Measurements from ENCODE around the gene SLC19A1. TPM values are rescaled to one million over a fixed set of nuclear protein-coding genes. Genes with fewer than 3 reads are reported as not detected.

The SLC19A1 gene
- polyA plus RNA-seq, 1 experiment, result 8.1 TPM

DNA sequence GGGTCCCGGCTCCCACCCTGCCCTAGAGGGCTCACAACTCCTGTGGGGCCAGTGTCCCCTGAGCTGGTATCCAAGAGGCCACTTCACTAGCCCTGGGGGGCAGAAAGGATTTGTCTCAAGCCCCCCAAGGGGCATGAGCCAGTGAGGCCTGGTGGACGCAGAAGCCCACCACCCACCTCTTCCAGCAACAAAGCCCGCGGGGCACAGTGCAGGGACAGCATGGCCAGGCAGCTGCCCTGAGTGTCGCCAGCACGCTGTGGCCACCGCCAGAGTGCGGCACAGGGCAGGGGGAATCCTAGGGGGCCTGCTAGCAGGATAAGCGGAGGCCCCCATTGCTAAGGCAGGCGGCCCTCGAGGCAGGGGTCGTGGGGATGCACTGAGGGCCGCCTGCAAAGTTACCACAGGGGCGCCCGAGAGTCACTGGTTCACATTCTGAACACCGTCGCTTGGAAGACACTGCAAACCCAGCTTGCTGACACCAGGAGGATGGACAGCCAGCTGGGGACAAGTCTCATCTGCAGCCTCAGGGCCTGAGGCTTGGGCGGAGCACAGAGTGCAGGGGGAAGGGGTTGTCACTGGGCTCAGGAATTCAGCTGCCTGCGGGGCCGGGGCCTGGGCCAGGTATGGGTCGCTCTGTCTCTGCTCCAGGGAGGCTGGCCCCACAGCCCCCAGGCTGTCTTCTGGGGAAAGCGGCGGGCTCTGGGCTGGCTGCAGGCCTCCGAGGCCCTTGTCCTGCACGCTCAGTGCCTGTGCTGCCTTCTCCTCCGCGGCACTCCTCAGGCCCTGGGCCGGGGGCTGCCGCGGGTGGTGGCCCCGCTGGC lies 26.8 kb downstream of the SLC19A1 start:
- Histone ChIP-seq H3K4me3 (ENCODE audit: low read depth, low read length) (no peak overlapping the region), H3K36me3 (ENCODE audit: control insufficient read depth, insufficient read depth, low read length) (peaks cover 3% of the 10 kb centered on the region; the same call in 1 of the 2 replicates), H3K27me3 (ENCODE audit: control insufficient read depth, insufficient read depth, low read length) (no peaks in the 10 kb centered on the region)
- ChIA-PET CTCF (no interaction called here), POLR2A (no interaction called here)
- no peak for DNase-seq (ENCODE audit: low read depth)
- TF ChIP-seq, protein P1, sequence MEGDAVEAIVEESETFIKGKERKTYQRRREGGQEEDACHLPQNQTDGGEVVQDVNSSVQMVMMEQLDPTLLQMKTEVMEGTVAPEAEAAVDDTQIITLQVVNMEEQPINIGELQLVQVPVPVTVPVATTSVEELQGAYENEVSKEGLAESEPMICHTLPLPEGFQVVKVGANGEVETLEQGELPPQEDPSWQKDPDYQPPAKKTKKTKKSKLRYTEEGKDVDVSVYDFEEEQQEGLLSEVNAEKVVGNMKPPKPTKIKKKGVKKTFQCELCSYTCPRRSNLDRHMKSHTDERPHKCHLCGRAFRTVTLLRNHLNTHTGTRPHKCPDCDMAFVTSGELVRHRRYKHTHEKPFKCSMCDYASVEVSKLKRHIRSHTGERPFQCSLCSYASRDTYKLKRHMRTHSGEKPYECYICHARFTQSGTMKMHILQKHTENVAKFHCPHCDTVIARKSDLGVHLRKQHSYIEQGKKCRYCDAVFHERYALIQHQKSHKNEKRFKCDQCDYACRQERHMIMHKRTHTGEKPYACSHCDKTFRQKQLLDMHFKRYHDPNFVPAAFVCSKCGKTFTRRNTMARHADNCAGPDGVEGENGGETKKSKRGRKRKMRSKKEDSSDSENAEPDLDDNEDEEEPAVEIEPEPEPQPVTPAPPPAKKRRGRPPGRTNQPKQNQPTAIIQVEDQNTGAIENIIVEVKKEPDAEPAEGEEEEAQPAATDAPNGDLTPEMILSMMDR (IDR thresholded peaks at IDR 0.05; ENCODE audit: insufficient read depth, low read depth, low read length), result no peak

DNA sequence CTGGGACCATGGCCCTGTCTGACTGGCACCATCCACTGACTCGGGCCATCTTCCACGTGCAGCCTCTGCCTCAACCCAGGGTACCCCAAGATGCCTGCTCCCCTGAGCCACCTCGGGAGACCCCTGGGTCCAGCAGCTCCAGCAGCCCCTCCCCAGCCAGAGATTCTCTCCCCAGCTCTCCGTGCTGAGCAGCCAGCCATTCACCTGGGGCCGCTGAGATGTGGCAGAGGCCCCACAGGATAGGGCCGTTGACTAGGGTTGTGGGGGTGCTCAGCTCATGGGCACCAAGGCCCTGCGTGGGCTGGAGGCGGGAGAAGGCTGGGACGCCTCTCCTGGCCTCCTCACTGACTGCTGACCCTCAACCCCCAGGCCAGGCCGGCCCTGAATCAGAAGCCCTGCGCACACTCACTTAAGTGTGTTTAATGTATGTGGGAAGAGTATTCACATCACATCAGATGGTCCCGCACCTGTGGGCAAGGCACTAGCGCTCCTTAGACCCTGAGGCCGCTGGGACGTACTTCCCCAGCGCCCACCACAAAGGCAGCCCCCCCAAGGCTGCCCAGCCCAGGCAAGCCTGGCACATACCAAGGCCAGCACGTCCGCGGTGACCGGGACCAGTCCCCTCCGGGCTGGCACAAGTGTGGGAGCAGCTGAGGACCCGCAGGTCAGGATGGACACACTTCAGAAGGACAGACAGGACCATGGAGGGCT lies 27.8 kb downstream of the SLC19A1 start:
- DNase-seq (ENCODE audit: low read depth), result no peak
- CTCF ChIA-PET, result no interaction called here
- Histone ChIP-seq H3K36me3 (ENCODE audit: control insufficient read depth, insufficient read depth, low read length) (peaks cover 3% of the 10 kb centered on the region; the same call in 1 of the 2 replicates), H3K27me3 (ENCODE audit: control insufficient read depth, insufficient read depth, low read length) (no peaks in the 10 kb centered on the region), H3K4me3 (ENCODE audit: low read depth, low read length) (no peak overlapping the region)
- TF ChIP-seq, protein P1 (IDR thresholded peaks at IDR 0.05; ENCODE audit: insufficient read depth, low read depth, low read length), result no peak
- POLR2A ChIA-PET, result no interaction called here

DNA sequence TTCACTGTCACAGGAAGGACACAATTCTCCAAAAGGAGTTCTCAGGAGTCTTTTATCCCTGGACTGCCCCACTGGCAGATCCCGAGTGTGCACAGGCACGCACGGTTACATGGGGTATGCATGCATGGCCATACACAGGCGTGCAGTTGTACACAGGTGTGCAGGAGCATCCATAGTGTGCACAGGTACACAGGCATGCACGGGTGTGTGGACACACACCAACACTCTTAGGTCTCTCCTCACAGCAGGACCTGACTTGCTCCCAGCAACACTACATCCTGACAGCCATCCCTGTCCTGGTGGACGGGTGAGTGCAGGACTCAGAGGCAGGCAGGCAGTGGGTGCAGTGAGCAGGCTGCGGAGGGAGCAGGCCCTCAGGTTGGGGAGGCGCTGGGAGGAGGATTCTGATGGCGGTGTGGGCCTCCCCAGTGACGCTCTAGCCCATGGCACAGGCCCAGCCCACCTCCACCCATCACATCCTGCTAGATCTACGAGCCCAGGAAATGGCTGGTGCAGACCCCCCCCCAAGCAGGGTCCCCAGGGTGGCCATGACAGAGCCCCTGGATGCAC lies 28.4 kb downstream of the SLC19A1 start:
- no peak overlapping the region for H3K4me3 ChIP-seq (ENCODE audit: low read depth, low read length)
- DNase-seq (ENCODE audit: low read depth), result no peak
- ChIA-PET CTCF (no interaction called here), POLR2A (no interaction called here)
- H3K27me3 ChIP-seq (ENCODE audit: control insufficient read depth, insufficient read depth, low read length), result no peaks in the 10 kb centered on the region
- peaks cover 3% of the 10 kb centered on the region; the same call in 1 of the 2 replicates for H3K36me3 ChIP-seq (ENCODE audit: control insufficient read depth, insufficient read depth, low read length)
- TF ChIP-seq, protein P1 (IDR thresholded peaks at IDR 0.05; ENCODE audit: insufficient read depth, low read depth, low read length), result no peak

DNA sequence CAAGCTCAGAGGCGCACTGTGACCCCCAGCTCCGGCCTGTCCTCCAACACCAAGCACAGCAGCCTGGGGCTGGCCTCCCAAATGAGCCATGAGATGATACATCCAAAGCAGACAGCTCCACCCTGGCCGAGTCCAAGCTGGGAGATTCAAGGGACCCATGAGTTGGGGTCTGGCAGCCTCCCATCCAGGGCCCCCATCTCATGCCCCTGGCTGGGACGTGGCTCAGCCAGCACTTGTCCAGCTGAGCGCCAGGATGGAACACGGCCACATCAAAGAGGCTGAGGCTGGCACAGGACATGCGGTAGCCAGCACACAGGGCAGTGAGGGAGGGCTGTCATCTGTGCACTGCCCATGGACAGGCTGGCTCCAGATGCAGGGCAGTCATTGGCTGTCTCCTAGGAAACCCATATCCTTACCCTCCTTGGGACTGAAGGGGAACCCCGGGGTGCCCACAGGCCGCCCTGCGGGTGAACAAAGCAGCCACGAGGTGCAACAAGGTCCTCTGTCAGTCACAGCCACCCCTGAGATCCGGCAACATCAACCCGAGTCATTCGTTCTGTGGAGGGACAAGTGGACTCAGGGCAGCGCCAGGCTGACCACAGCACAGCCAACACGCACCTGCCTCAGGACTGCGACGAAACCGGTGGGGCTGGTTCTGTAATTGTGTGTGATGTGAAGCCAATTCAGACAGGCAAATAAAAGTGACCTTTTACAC lies 29.1 kb downstream of the SLC19A1 start:
- ChIA-PET CTCF (no interaction called here), POLR2A (no interaction called here)
- DNase-seq (ENCODE audit: low read depth), result no peak

More for the DNA sequence above, 29.1 kb downstream of the SLC19A1 start:
- TF ChIP-seq, protein P1 (IDR thresholded peaks at IDR 0.05; ENCODE audit: insufficient read depth, low read depth, low read length), result no peak
- Histone ChIP-seq H3K4me3 (ENCODE audit: low read depth, low read length) (no peak overlapping the region), H3K27me3 (ENCODE audit: control insufficient read depth, insufficient read depth, low read length) (no peaks in the 10 kb centered on the region), H3K36me3 (ENCODE audit: control insufficient read depth, insufficient read depth, low read length) (peaks cover 3% of the 10 kb centered on the region; the same call in 1 of the 2 replicates)

All from BJ (cell line).